NOMO-1 (cell line): ENCODE data around the gene MBNL1.
A peak's percentile ranks its signal among the peaks of the same experiment; 100 is the strongest.
"Not testable (repeated sequence)": the region's sequence is repeated elsewhere in the genome, so short reads cannot be mapped to it uniquely, and the experiment has no call there.

ENCODE experiments used
- DNase-seq, 2 experiments: peaks; one replicate each; lab custom pipeline; 2025; ENCODE audit not compliant: unreplicated experiment in 2 of 2; lab: John Stamatoyannopoulos, UW

Gene MBNL1

DNA sequence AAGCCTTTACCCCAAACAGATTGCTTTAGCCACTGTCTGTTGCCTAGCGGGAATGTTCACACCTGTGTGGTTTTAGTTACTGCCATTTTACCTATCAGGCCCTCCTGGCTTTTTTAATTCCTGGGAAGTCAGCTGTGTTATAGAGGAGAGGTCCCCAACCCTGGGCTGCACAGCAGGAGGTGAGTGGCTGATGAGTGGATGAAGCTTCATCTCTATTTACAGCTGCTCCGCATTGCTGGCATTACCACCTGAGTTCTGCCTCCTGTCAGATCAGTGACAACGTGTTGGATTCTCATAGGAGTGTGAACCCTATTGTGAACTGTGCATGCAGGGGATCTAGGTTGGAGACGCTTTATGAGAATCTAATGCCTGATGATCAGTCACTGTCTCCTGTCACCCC lies 127.0 kb downstream of the MBNL1 start:
- DNase-seq, result no peak

DNA sequence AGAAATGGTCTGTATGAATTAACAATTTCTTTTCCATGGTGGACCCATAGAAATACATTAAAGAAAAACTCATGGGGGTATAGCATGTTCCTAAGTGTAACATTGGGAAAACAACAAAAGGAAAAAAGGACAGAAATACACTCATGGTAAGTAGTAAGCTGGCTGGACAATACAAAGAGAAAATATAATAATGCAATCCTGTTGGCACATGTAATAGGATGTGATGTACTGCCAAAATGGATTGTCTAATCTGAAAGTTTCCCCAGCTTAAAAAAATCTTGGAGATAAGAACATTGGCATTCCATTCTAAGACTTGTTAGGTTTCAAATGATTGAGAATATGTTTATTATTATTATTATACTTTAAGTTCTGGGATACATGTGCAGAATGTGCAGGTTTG lies 128.1 kb downstream of the MBNL1 start:
- no peak for DNase-seq

DNA sequence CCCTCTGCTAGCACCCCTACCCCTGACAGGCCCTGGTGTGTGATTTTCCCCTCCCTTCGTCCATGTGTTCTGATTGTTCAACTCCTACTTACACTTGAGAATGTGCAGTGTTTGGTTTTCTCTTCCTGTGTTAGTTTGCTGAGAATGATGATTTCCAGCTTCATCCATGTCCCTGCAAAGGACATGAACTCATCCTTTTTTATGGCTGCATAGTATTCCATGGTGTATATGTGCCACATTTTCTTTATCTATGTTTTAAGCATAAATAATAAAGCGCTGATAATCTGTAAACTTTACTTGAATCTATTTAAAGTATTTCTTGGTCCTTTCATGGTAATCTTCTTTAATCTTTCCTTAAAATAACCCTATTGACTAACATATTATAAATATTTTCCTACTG lies 128.6 kb downstream of the MBNL1 start:
- not testable (repeated sequence) for DNase-seq

- DNase-seq, result no peak
Observed at GRCh38 chr3:152398495-152398894, 129.8 kb downstream of the MBNL1 start.

GRCh38 chr3:152399374-152399773 lies 130.6 kb downstream of the MBNL1 start:
- DNase-seq, result peak in 1 of 2 experiments; percentile 31

DNA sequence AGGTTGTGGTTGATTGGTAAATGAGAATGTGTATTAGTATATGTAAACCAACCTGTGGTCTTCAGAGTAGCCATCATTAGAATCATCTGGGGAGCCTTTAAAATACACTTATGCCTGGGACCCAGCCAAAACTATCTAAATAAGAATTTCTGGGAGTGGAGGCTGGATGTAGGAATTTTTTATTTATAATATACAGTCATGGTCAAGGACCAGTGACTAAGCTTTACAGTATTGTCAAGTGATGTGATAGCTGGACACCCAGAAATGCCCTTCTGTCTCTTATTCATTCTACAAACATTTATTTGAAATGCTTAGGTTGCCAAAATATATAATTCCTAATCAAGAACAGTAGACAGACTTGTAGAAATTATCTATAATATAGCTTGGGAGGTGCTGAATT lies 132.2 kb downstream of the MBNL1 start:
- no peak for DNase-seq

DNA sequence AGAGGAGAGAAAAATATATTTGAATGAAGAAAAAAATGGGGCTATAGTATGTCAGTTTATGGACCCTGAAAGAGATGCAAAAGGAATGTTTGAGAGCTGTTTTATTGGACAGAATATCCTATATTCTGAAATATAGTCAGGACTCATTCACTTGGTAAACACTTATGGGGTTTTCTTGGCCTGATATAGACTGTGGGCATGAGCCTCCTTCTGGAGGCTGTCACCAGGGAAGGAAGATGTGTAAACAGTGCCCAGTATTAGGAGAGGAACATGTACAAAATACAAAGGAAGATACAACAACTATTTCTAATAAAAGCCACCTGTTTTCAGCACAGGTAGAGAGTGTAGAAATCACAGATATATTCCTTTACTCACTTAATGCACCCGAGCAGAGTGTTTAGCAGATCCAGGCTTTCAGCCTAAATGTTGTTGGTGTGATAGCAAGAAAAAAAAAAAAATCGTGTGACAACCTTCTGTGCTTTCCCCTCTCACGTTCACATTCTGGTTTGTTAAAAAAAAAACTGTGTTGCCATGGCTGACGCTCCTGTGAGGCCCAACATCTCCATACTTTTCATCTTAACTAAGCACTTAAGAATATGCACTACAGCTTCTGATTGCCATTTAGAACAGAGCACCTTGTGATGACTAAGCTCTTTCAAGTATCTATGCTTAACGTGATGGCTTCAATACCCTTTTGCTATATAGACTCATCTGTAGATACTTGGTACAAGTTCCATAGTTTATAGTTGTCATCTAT lies 134.1 kb downstream of the MBNL1 start:
- DNase-seq, result no peak

GRCh38 chr3:152403632-152404066 lies 134.9 kb downstream of the MBNL1 start:
- DNase-seq, result peak in 1 of 2 experiments; percentile 47

DNA sequence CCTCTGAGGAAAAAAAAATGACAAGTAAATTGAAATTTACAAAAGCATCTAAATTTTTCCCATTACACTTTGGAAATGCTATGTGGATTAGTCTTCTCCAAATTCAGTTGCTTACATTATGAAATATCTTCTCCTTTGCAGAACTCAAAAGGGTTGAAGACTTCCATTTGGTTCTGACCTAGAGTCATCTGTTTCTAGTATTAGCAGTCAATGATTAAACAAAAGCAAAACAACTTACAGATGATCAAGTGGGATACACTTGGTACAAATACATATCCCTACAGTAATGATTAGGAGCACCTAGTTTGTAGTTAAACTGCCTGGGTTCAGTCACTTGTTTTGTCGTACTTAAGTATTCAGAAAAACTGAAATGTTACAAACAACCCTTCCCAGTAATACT lies 136.2 kb downstream of the MBNL1 start:
- no peak for DNase-seq

- DNase-seq, result peak; percentile 73 to 90
Observed at GRCh38 chr3:152405915-152406802, 137.4 kb downstream of the MBNL1 start.

GRCh38 chr3:152413240-152413639 lies 144.5 kb downstream of the MBNL1 start:
- DNase-seq, result no peak

DNA sequence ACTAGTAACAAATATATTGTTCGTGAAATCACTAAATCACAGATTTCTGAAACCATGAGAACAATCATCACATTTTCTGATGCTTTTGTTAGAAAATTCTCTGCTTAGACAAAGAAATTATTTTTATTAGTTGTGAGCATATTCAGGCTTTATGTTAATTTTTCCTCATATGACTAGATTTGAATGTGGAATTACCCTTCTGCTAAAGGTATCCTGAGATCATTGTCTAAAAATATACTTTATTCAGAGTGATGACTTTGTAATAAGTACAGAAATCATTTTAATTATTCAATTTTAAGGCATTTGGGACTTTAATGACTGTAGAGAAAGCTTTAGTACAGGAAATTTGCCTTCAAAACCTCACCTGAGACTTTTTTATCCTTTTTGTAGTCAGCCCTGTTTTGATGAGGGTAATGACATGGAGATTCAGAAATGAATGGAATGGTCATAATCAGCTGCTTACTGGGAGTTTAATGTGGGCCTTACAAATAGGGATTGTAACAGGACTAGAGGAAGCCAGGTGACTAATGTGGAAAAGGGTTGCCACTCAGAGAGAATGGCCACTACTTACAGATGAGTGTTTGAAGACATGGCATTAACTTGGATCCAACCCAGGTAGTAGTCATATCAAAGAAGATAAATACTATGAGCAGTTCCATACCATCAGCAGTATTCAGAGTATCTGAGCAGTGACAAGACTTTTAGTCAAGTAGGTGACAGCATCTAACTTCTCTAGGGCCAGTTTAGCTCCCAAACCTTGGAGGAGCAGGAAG lies 148.3 kb downstream of the MBNL1 start:
- DNase-seq, result no peak

GRCh38 chr3:152419748-152420147 lies 151.0 kb downstream of the MBNL1 start:
- no peak for DNase-seq

DNA sequence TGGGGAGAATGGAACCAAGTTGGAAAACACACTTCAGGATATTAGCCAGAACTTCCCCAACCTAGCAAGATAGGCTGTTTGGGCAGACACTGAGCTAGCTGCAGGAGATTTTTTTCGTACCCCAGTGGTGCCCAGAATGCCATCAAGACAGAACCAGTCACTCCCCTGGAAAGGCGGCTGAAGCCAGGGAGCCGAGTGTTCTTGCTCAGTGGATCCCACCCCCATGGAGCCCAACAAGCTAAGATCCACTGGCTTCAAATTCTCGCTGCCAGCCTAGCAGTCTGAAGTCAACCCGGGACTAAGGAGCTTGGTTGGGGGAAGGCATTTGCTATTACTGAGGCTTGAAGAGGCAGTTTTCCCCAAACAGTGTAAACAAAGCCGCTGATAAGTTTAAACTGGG lies 152.4 kb downstream of the MBNL1 start:
- DNase-seq, result no peak

- no peak for DNase-seq
Observed at GRCh38 chr3:152426393-152426792, 157.7 kb downstream of the MBNL1 start.

- no peak for DNase-seq
Observed at GRCh38 chr3:152428577-152428976, 159.8 kb downstream of the MBNL1 start.

GRCh38 chr3:152430223-152431002 lies 161.7 kb downstream of the MBNL1 start:
- DNase-seq, result no peak

DNA sequence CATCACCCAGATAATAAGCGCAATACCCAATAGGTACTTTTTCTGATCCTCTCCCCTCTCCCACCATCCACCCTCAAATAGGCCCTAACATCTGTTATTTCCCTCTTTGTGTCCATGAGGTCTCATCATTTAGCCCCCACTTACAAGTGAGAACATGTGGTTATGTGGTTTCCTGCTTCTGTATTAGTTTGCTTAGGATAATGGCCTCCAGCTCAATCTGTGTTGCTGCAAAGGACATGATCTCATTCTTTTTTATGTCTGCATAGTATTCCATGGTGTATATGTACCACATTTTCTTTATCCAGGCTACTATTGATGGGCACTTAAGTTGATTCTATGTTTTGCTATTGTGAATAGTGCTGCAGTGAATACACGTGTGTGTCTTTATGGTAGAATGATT lies 165.4 kb downstream of the MBNL1 start:
- DNase-seq, result peak; percentile 27 to 52

- DNase-seq, result not testable (repeated sequence)
Observed at GRCh38 chr3:152435210-152435609, 166.5 kb downstream of the MBNL1 start.
